CD14-positive monocyte (primary cell): ENCODE data around the gene PHACTR3. TPM values are rescaled to one million over a fixed set of nuclear protein-coding genes. Genes with fewer than 3 reads are reported as not detected.

Experiments
- DNase-seq, 3 donors: peaks; one replicate each; pipeline ENCODE4 v3.0.0-alpha.2; 2011 to 2022
- H2AFZ ChIP-seq: 2 replicates; pipeline ENCODE4 v1.6.0; 2012; ENCODE audit warnings: mild to moderate bottlenecking, low read depth, low read length, inconsistent platforms; ENCODE audit not compliant: insufficient read depth, poor library complexity, severe bottlenecking
- H3K27ac ChIP-seq, 2 donors: 1 replicate in 1 of 2; 2 replicates in 1 of 2; pipeline ENCODE4 v1.5.1; 2012 to 2013; ENCODE audit warnings: low read length in 2 of 2, control low read depth in 1 of 2, inconsistent platforms in 1 of 2, low read depth in 1 of 2, mild to moderate bottlenecking in 1 of 2
- H3K27me3 ChIP-seq, 2 donors: one replicate each; pipeline versions ENCODE4 v1.6.0 to v1.6.1; 2011 to 2013; ENCODE audit warnings: low read length in 2 of 2; ENCODE audit not compliant: control insufficient read depth in 2 of 2, insufficient read depth in 2 of 2
- H3K36me3 ChIP-seq, 2 donors: replicated peaks in 1 of 2; 1 replicate in 1 of 2; 2 replicates in 1 of 2; pipeline versions ENCODE4 v1.5.1 to v1.6.1; 2012 to 2013; ENCODE audit warnings: low read length in 2 of 2, control low read depth in 1 of 2, inconsistent platforms in 1 of 2, mild to moderate bottlenecking in 1 of 2; ENCODE audit not compliant: insufficient read depth in 2 of 2, control insufficient read depth in 1 of 2
- H3K4me1 ChIP-seq, 2 donors: 1 replicate in 1 of 2; 2 replicates in 1 of 2; pipeline versions ENCODE4 v1.5.1 to v1.6.1; 2012 to 2013; ENCODE audit warnings: low read length in 2 of 2, control low read depth in 1 of 2, inconsistent platforms in 1 of 2, mild to moderate bottlenecking in 1 of 2, moderate library complexity in 1 of 2; ENCODE audit not compliant: insufficient read depth in 2 of 2, control insufficient read depth in 1 of 2
- H3K4me2 ChIP-seq: replicated peaks from 2 replicates; pipeline ENCODE3; 2012; ENCODE audit warnings: low read length, moderate library complexity, mild to moderate bottlenecking; ENCODE audit not compliant: poor library complexity, severe bottlenecking; ENCODE audit errors: extremely low read depth
- H3K4me3 ChIP-seq, 3 experiments: fragments of 200-600 bp in 1 of 3; sonication (generic) in 1 of 3; replicated peaks in 1 of 3; 1 replicate in 2 of 3; 2 replicates in 1 of 3; pipeline ENCODE4 v1.5.1; 2011 to 2013; ENCODE audit warnings: low read length in 3 of 3, mild to moderate bottlenecking in 3 of 3, control low read depth in 2 of 3, low read depth in 2 of 3, inconsistent platforms in 1 of 3, moderate library complexity in 1 of 3
- H3K79me2 ChIP-seq: 2 replicates; pipeline ENCODE4 v1.6.0; 2012; ENCODE audit warnings: mild to moderate bottlenecking, control low read depth, inconsistent platforms, low read length, moderate library complexity; ENCODE audit not compliant: insufficient read depth
- H3K9ac ChIP-seq: 2 replicates; pipeline ENCODE4 v1.6.0; 2017; ENCODE audit warnings: low read length, mild to moderate bottlenecking; ENCODE audit not compliant: insufficient read depth, poor library complexity, severe bottlenecking
- H3K9me3 ChIP-seq, 2 donors: replicated peaks in 1 of 2; 1 replicate in 1 of 2; 2 replicates in 1 of 2; pipeline versions ENCODE4 v1.5.1 to v1.6.1; 2012 to 2013; ENCODE audit warnings: low read length in 2 of 2, control low read depth in 1 of 2; ENCODE audit not compliant: control insufficient read depth in 1 of 2, insufficient read depth in 1 of 2
- H4K20me1 ChIP-seq: 2 replicates; pipeline ENCODE4 v1.6.0; 2012; ENCODE audit warnings: mild to moderate bottlenecking, low read length, control low read depth, moderate library complexity; ENCODE audit not compliant: insufficient read depth
- H3K27ac Mint-ChIP-seq, 7 donors: one replicate each; pipeline ENCODE4 v1.8.0; 2020; ENCODE audit warnings: mild to moderate bottlenecking in 7 of 7, mixed read lengths in 7 of 7, moderate library complexity in 6 of 7, inconsistent platforms in 2 of 7
- H3K27me3 Mint-ChIP-seq, 3 donors: one replicate each; pipeline ENCODE4 v1.8.0; 2021 to 2022; ENCODE audit warnings: low read depth in 3 of 3, mild to moderate bottlenecking in 3 of 3, mixed read lengths in 3 of 3, moderate library complexity in 3 of 3, inconsistent platforms in 1 of 3
- H3K36me3 Mint-ChIP-seq, 2 donors: one replicate each; pipeline ENCODE4 v1.8.0; 2020; ENCODE audit warnings: mixed read lengths in 2 of 2, inconsistent platforms in 1 of 2, mild to moderate bottlenecking in 1 of 2
- H3K4me1 Mint-ChIP-seq: one replicate; pipeline ENCODE4 v1.8.0; 2020; ENCODE audit warnings: mild to moderate bottlenecking, mixed read lengths
- H3K4me3 Mint-ChIP-seq, 2 donors: one replicate each; pipeline ENCODE4 v1.8.0; 2020; ENCODE audit warnings: mild to moderate bottlenecking in 2 of 2, mixed read lengths in 2 of 2, moderate library complexity in 1 of 2
- H3K9me3 Mint-ChIP-seq, 7 donors: one replicate each; pipeline ENCODE4 v1.8.0; 2020 to 2022; ENCODE audit warnings: mixed read lengths in 7 of 7, mild to moderate bottlenecking in 6 of 7, moderate library complexity in 6 of 7, inconsistent platforms in 2 of 7
- CTCF ChIP-seq: fragments of 200-600 bp; IDR thresholded peaks from one replicate; pipeline ENCODE4 v1.8.0; 2022; ENCODE audit warnings: antibody characterized with exemption, mild to moderate bottlenecking
- WGBS: methylation state at CpG from one replicate; pipeline ENCODE4 v1.1.5; 2013; ENCODE audit warnings: missing lambda C conversion rate; ENCODE audit not compliant: insufficient coverage; 5-methylcytosine and 5-hydroxymethylcytosine counted together
- intact Hi-C, 2 donors: fragments of 100-400 bp; cut with micrococcal nuclease; formaldehyde crosslinking; loops; one replicate each; pipeline versions ENCODE4 v1.15.0 to v1.15.1; 2023
- polyA plus RNA-seq, 3 donors: library from polyadenylated mRNA; depleted of rRNA in 1 of 3; unstranded in 2 of 3; stranded (reverse) in 1 of 3; fragments of 300-500 nt in 2 of 3; fragments of >200 nt in 1 of 3; fragmentation: Illumina TruSeq in 2 of 3; gene quantifications; 1 replicate in 2 of 3; 2 replicates in 1 of 3; pipeline ENCODE4 v1.2.3, GENCODE V29; 2012 to 2021

PHACTR3 gene
- polyA plus RNA-seq, 3 donors, result 0.11 to 0.17 TPM; not detected in 1

- H3K9me3 ChIP-seq, result no peaks in the 10 kb centered on the region
- WGBS, result 86% methylated on average over 6 of the region's 9 CpGs
- TF ChIP-seq CTCF, result no peak
- peaks cover 0 to 3% of the 10 kb centered on the region in 2 donors for H3K4me1 ChIP-seq
- H3K4me3 ChIP-seq, result no peak overlapping the region
- intact Hi-C loops, result no loop called here
- H4K20me1 ChIP-seq, result no peaks in the 10 kb centered on the region
- no peak overlapping the region for H3K9ac ChIP-seq
- H2AFZ ChIP-seq, result no peak overlapping the region
- H3K27ac ChIP-seq, result no peak overlapping the region
- H3K36me3 Mint-ChIP-seq, result peaks cover 0 to 2% of the 10 kb centered on the region in 2 donors
- H3K4me2 ChIP-seq, result no peak overlapping the region
- DNase-seq, result no peak
- peaks cover 7% of the 10 kb centered on the region for H3K4me1 Mint-ChIP-seq
- no peaks in the 10 kb centered on the region for H3K79me2 ChIP-seq
- peaks cover 3 to 47% of the 10 kb centered on the region in 2 donors for H3K27me3 ChIP-seq
- H3K4me3 Mint-ChIP-seq, result no peak overlapping the region
- peaks cover 0 to 10% (median 0%) of the 10 kb centered on the region in 7 donors for H3K9me3 Mint-ChIP-seq
- peaks cover 56 to 72% (median 61%) of the 10 kb centered on the region in 3 donors for H3K27me3 Mint-ChIP-seq
- H3K36me3 ChIP-seq, result no peaks in the 10 kb centered on the region
- H3K27ac Mint-ChIP-seq, result no peak overlapping the region
Observed at GRCh38 chr20:59745201-59745600, 140.9 kb downstream of the PHACTR3 start.

GRCh38 chr20:59745716-59746115 lies 141.4 kb downstream of the PHACTR3 start:
- no peak overlapping the region for H3K4me3 Mint-ChIP-seq
- no peak overlapping the region for H3K9ac ChIP-seq
- no peaks in the 10 kb centered on the region for H3K36me3 ChIP-seq
- H3K4me1 Mint-ChIP-seq, result peaks cover 8% of the 10 kb centered on the region
- peaks cover 0 to 8% (median 0%) of the 10 kb centered on the region in 7 donors for H3K9me3 Mint-ChIP-seq
- no peak overlapping the region for H3K4me3 ChIP-seq
- peaks cover 0 to 3% of the 10 kb centered on the region in 2 donors for H3K4me1 ChIP-seq
- intact Hi-C loops, result no loop called here
- H3K79me2 ChIP-seq, result no peaks in the 10 kb centered on the region
- no peak for TF ChIP-seq CTCF
- peaks cover 5 to 51% of the 10 kb centered on the region in 2 donors for H3K27me3 ChIP-seq
- no peaks in the 10 kb centered on the region for H4K20me1 ChIP-seq
- no peak for DNase-seq
- 91% methylated on average over 6 of the region's 8 CpGs for WGBS
- peaks cover 58 to 77% (median 66%) of the 10 kb centered on the region in 3 donors for H3K27me3 Mint-ChIP-seq
- no peak overlapping the region for H2AFZ ChIP-seq
- no peaks in the 10 kb centered on the region for H3K9me3 ChIP-seq
- H3K27ac ChIP-seq, result no peak overlapping the region
- H3K4me2 ChIP-seq, result no peak overlapping the region
- no peak overlapping the region for H3K27ac Mint-ChIP-seq
- peaks cover 0 to 2% of the 10 kb centered on the region in 2 donors for H3K36me3 Mint-ChIP-seq
